ENCODE data around the gene OAS2. TPM values are rescaled to one million over a fixed set of nuclear protein-coding genes. Genes with fewer than 3 reads are reported as not detected.

The OAS2 gene
- total and polyA plus RNA-seq, 2 of the 4 experiments (the other 2 are of a cell fraction): under 0.01 TPM; not detected in 1

DNA sequence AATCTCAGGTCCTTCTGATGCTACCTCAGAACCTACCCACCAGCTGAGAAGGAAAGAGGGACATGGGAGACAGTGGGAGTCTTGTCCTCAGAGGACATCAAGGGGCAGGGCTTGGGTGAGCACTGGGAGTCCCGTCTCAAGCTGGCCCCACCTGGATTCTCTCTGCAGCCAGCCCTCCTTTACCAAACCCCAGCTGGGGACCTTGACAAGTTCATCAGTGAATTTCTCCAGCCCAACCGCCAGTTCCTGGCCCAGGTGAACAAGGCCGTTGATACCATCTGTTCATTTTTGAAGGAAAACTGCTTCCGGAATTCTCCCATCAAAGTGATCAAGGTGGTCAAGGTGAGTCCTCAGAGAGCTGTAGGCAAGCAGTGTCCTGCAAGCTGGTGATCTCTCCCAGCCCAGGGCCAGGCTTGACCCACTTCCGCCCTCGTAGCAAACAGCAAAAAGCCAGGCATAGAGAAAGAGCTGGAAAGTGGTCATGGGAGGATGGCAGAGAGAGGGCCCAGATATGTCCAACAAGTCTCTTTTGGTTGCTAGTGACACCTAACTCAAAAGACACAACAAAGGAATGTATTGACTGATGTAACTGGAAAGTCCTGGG lies 14.2 kb upstream of the OAS2 start:
- Histone ChIP-seq H3K23ac (ENCODE audit: low read depth, low read length) (no peak overlapping the region), H3K9me3 (ENCODE audit: control insufficient read depth, insufficient read depth, low read length) (no peaks in the 10 kb centered on the region), H2BK20ac (ENCODE audit: low read depth, low read length) (no peak overlapping the region), H4K20me1 (ENCODE audit: insufficient read depth, low read length) (no peaks in the 10 kb centered on the region), H3K4ac (ENCODE audit: low read depth, low read length) (no peak overlapping the region), H3K79me1 (ENCODE audit: low read depth in 1 of 2, low read length in 2 of 2) (no peaks in the 10 kb centered on the region), H3K4me2 (ENCODE audit: low read depth, low read length) (no peak overlapping the region), H3K27ac (ENCODE audit: insufficient read depth, low read length) (no peak overlapping the region), H3K4me3 (ENCODE audit: insufficient read depth, low read depth, low read length) (no peak overlapping the region), H4K91ac (ENCODE audit: insufficient read depth, low read depth, low read length) (no peak overlapping the region), H2AK5ac (ENCODE audit: low read depth, low read length) (no peak overlapping the region), H3K4me1 (ENCODE audit: control insufficient read depth, insufficient read depth, low read length) (no peaks in the 10 kb centered on the region), H2AFZ (replicated peaks; ENCODE audit: low read length, poor library complexity) (no peak overlapping the region), H3K27me3 (ENCODE audit: control insufficient read depth, insufficient read depth, low read length) (no peaks in the 10 kb centered on the region), H2BK5ac (ENCODE audit: low read depth, low read length, poor library complexity, severe bottlenecking) (no peak overlapping the region), H2BK15ac (ENCODE audit: low read depth, low read length) (no peak overlapping the region), H3K9me1 (ENCODE audit: insufficient read depth, low read length) (peaks cover 3% of the 10 kb centered on the region; the same call in 1 of the 2 replicates), H2AK9ac (replicated peaks; ENCODE audit: low read depth, low read length, poor library complexity) (no peak overlapping the region), H2BK120ac (ENCODE audit: low read depth, low read length) (no peak overlapping the region), H4K8ac (ENCODE audit: low read depth in 2 of 2, low read length in 2 of 2) (no peak overlapping the region), H3K14ac (replicated peaks; ENCODE audit: low read depth, low read length) (no peak overlapping the region), H3K56ac (ENCODE audit: extremely low read depth, insufficient read depth, low read length) (no peak overlapping the region), H3K9ac (ENCODE audit: low read depth, low read length) (no peak overlapping the region), H3K18ac (ENCODE audit: low read depth, low read length) (no peak overlapping the region), H4K5ac (ENCODE audit: low read depth, low read length) (no peak overlapping the region), H3K36me3 (ENCODE audit: control insufficient read depth, insufficient read depth, low read length) (no peaks in the 10 kb centered on the region)
- no peak for ATAC-seq (ENCODE audit: low read depth)
- 52% methylated on average over 3 of the region's 6 CpGs; no CpG with 5 or more reads in 1 of the 2 experiments for WGBS, 2 experiments (ENCODE audit: extremely low coverage in 2 of 2, insufficient read length in 1 of 2)
- dilution Hi-C loops (cut with HindIII; ENCODE audit: low sequenced_read_pairs, unreplicated experiment) (no loop called here), intact Hi-C loops (cut with micrococcal nuclease) (no loop called here), in situ Hi-C loops (cut with MboI; ENCODE audit: low sequenced_read_pairs) (no loop called here)
- BruUV-seq (replicated peaks): no TSS peak
- ChIA-PET CTCF (no interaction called here), POLR2A (ENCODE audit: unreplicated experiment) (no interaction called here)
- no peak for DNase-seq
- TF ChIP-seq, protein P1, sequence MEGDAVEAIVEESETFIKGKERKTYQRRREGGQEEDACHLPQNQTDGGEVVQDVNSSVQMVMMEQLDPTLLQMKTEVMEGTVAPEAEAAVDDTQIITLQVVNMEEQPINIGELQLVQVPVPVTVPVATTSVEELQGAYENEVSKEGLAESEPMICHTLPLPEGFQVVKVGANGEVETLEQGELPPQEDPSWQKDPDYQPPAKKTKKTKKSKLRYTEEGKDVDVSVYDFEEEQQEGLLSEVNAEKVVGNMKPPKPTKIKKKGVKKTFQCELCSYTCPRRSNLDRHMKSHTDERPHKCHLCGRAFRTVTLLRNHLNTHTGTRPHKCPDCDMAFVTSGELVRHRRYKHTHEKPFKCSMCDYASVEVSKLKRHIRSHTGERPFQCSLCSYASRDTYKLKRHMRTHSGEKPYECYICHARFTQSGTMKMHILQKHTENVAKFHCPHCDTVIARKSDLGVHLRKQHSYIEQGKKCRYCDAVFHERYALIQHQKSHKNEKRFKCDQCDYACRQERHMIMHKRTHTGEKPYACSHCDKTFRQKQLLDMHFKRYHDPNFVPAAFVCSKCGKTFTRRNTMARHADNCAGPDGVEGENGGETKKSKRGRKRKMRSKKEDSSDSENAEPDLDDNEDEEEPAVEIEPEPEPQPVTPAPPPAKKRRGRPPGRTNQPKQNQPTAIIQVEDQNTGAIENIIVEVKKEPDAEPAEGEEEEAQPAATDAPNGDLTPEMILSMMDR (conservative IDR thresholded peaks at IDR 0.05; ENCODE audit: low read depth, low read length): no peak
